GM12878 (cell line): Measurements from ENCODE around the gene KERA.

Experiments used
- CREB1 ChIP-seq: IDR thresholded peaks from 2 replicates; pipeline ENCODE4 v1.6.1; 2012; ENCODE audit warnings: low read depth, mild to moderate bottlenecking, inconsistent platforms
- TF ChIP-seq, protein P1 (sequence below): fragments of 450-650 bp; IDR thresholded peaks from 2 replicates; pipeline ENCODE4 v1.6.1; 2017; ENCODE audit warnings: antibody characterized with exemption, mild to moderate bottlenecking, moderate library complexity
- TF ChIP-seq, protein P2 (sequence below), 3 experiments: IDR thresholded peaks in 2 of 3; conservative IDR thresholded peaks in 1 of 3; 2 replicates each; pipeline ENCODE4 v1.5.1; 2011; ENCODE audit warnings: low read depth in 3 of 3, low read length in 3 of 3, mild to moderate bottlenecking in 3 of 3, control low read depth in 2 of 3, moderate library complexity in 2 of 3, inconsistent platforms in 1 of 3, mixed read lengths in 1 of 3; ENCODE audit not compliant: control insufficient read depth in 2 of 3, insufficient read depth in 1 of 3; ENCODE audit errors: extremely low read depth in 1 of 3

DNA sequence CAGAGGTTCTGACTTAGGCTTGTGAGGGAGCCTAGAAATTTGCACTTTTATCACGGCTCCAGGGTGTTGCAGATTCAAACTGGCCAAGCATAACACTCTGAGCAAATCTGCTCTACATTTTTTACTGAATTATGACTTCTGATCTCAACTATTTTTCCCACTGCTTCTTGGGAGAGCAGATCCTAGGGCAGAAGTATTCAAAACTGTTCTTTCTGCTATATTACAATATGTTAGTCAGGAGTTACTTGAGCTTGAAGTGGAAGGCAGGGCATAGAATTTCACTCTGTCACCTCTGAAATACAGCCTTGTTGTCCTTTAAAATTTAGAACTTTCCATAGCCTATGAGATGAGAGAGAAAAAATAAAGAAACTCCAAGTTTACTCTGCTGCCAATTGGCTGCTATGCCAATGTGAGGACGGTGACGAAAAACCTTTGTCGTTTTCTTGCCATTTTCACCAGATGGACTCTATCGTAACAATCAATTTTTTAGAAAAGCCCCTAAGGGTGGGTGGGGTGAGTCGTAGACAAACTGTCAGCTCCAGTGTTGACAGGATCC, 16.4 kb upstream of the KERA start:
- TF ChIP-seq, protein P1, sequence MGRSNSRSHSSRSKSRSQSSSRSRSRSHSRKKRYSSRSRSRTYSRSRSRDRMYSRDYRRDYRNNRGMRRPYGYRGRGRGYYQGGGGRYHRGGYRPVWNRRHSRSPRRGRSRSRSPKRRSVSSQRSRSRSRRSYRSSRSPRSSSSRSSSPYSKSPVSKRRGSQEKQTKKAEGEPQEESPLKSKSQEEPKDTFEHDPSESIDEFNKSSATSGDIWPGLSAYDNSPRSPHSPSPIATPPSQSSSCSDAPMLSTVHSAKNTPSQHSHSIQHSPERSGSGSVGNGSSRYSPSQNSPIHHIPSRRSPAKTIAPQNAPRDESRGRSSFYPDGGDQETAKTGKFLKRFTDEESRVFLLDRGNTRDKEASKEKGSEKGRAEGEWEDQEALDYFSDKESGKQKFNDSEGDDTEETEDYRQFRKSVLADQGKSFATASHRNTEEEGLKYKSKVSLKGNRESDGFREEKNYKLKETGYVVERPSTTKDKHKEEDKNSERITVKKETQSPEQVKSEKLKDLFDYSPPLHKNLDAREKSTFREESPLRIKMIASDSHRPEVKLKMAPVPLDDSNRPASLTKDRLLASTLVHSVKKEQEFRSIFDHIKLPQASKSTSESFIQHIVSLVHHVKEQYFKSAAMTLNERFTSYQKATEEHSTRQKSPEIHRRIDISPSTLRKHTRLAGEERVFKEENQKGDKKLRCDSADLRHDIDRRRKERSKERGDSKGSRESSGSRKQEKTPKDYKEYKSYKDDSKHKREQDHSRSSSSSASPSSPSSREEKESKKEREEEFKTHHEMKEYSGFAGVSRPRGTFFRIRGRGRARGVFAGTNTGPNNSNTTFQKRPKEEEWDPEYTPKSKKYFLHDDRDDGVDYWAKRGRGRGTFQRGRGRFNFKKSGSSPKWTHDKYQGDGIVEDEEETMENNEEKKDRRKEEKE = no peak
- TF ChIP-seq, protein P2, sequence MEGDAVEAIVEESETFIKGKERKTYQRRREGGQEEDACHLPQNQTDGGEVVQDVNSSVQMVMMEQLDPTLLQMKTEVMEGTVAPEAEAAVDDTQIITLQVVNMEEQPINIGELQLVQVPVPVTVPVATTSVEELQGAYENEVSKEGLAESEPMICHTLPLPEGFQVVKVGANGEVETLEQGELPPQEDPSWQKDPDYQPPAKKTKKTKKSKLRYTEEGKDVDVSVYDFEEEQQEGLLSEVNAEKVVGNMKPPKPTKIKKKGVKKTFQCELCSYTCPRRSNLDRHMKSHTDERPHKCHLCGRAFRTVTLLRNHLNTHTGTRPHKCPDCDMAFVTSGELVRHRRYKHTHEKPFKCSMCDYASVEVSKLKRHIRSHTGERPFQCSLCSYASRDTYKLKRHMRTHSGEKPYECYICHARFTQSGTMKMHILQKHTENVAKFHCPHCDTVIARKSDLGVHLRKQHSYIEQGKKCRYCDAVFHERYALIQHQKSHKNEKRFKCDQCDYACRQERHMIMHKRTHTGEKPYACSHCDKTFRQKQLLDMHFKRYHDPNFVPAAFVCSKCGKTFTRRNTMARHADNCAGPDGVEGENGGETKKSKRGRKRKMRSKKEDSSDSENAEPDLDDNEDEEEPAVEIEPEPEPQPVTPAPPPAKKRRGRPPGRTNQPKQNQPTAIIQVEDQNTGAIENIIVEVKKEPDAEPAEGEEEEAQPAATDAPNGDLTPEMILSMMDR (IDR thresholded peaks at IDR 0.05 in 2 of 3, conservative IDR thresholded peaks at IDR 0.05 in 1 of 3; ENCODE audit: control insufficient read depth in 2 of 3, extremely low read depth in 1 of 3, insufficient read depth in 1 of 3, low read depth in 3 of 3, low read length in 3 of 3) = no peak
- no peak for TF ChIP-seq CREB1
